HEK293 (cell line): Measurements from ENCODE around the gene FIS1.

Experiments used
- GLIS1 ChIP-seq: fragments of 450-650 bp; formaldehyde crosslinking; IDR thresholded peaks from 2 replicates; pipeline ENCODE4 v1.5.1; 2016; ENCODE audit warnings: missing biosample characterization, missing genetic modification characterization
- KLF1 ChIP-seq: fragments of 450-650 bp; formaldehyde crosslinking; IDR thresholded peaks from 2 replicates; pipeline ENCODE4 v1.5.1; 2016; ENCODE audit warnings: missing biosample characterization, missing genetic modification characterization
- KLF16 ChIP-seq: fragments of 450-650 bp; formaldehyde crosslinking; IDR thresholded peaks from 2 replicates; pipeline ENCODE4 v1.5.1; 2017; ENCODE audit warnings: missing biosample characterization, missing genetic modification characterization
- YY1 ChIP-seq: fragments of 450-650 bp; formaldehyde crosslinking; IDR thresholded peaks from 2 replicates; pipeline ENCODE4 v1.5.1; 2018; ENCODE audit warnings: missing biosample characterization, missing genetic modification characterization
- ZSCAN30 ChIP-seq: fragments of 450-650 bp; IDR thresholded peaks from 2 replicates; pipeline ENCODE4 v1.5.1; 2018; ENCODE audit warnings: missing biosample characterization, mild to moderate bottlenecking, missing genetic modification characterization, moderate library complexity
- TF ChIP-seq, protein P1 (sequence below): fragments of 450-650 bp; formaldehyde crosslinking; IDR thresholded peaks from 2 replicates; pipeline ENCODE4 v1.5.1; 2016; ENCODE audit warnings: missing biosample characterization, missing genetic modification characterization
- TF ChIP-seq, protein P2 (sequence below): fragments of 450-650 bp; formaldehyde crosslinking; IDR thresholded peaks from 2 replicates; pipeline ENCODE4 v1.5.1; 2016; ENCODE audit warnings: missing biosample characterization, missing genetic modification characterization

DNA sequence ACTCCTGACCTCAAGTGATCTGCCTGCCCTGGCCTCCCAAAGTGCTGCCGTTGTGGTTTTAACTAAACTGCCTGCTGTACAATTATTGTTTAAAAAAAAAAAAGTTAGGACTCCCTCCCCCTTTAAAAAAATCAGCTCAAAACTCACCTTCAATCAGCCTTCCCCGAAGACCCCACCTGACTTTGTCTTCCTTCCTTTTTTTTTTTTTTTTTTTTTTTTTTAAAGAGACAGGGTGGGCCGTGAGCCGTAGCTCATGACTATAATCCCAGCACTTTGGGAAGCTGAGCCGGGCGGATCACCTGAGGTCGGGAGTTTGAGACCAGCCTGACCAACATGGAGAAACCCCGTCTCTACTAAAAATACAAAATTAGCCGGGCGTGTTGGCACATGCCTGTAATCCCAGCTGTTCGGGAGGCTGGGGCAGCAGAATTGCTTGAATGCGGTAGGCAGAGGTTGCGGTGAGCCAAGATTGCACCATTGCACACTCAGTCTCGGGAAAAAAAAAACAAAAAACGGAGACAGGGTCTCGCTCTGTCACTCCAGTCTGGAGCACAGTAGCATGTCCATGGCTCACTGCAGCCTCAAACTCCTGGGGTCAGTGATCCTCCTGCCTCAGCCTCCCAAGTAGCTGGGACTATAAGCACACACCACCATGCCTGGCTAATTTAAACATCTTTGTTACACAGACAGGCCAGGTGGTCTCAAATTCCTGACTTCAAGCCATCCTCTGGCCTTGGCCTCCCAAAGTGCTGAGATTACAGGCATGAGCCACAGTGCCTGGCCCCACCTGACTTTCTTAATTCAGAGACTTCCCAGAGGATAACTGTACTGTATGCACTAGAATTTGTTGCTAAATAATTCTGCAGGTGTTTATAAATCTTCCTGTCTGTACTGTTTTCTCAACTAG is 3.2 kb downstream of the FIS1 start:
- TF ChIP-seq, protein P1, sequence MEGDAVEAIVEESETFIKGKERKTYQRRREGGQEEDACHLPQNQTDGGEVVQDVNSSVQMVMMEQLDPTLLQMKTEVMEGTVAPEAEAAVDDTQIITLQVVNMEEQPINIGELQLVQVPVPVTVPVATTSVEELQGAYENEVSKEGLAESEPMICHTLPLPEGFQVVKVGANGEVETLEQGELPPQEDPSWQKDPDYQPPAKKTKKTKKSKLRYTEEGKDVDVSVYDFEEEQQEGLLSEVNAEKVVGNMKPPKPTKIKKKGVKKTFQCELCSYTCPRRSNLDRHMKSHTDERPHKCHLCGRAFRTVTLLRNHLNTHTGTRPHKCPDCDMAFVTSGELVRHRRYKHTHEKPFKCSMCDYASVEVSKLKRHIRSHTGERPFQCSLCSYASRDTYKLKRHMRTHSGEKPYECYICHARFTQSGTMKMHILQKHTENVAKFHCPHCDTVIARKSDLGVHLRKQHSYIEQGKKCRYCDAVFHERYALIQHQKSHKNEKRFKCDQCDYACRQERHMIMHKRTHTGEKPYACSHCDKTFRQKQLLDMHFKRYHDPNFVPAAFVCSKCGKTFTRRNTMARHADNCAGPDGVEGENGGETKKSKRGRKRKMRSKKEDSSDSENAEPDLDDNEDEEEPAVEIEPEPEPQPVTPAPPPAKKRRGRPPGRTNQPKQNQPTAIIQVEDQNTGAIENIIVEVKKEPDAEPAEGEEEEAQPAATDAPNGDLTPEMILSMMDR (tag by site-specific recombination) = no peak
- TF ChIP-seq, protein P2, sequence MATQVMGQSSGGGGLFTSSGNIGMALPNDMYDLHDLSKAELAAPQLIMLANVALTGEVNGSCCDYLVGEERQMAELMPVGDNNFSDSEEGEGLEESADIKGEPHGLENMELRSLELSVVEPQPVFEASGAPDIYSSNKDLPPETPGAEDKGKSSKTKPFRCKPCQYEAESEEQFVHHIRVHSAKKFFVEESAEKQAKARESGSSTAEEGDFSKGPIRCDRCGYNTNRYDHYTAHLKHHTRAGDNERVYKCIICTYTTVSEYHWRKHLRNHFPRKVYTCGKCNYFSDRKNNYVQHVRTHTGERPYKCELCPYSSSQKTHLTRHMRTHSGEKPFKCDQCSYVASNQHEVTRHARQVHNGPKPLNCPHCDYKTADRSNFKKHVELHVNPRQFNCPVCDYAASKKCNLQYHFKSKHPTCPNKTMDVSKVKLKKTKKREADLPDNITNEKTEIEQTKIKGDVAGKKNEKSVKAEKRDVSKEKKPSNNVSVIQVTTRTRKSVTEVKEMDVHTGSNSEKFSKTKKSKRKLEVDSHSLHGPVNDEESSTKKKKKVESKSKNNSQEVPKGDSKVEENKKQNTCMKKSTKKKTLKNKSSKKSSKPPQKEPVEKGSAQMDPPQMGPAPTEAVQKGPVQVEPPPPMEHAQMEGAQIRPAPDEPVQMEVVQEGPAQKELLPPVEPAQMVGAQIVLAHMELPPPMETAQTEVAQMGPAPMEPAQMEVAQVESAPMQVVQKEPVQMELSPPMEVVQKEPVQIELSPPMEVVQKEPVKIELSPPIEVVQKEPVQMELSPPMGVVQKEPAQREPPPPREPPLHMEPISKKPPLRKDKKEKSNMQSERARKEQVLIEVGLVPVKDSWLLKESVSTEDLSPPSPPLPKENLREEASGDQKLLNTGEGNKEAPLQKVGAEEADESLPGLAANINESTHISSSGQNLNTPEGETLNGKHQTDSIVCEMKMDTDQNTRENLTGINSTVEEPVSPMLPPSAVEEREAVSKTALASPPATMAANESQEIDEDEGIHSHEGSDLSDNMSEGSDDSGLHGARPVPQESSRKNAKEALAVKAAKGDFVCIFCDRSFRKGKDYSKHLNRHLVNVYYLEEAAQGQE (tag by site-specific recombination) = no peak
- TF ChIP-seq GLIS1 (peak; percentile 50; the same call in 1 of the 2 replicates), YY1 (tag by site-specific recombination) (no peak), KLF1 (tag by site-specific recombination) (no peak), KLF16 (tag by site-specific recombination) (no peak), ZSCAN30 (no peak)
